HEK293T (cell line): ENCODE data around the gene WDR83.
A peak's percentile ranks its signal among the peaks of the same experiment; 100 is the strongest.

Experiments
- CTCF ChIA-PET: fragments of 350-600 bp; formaldehyde crosslinking; extraction: SDS; loops from one replicate; lab custom pipeline; 2021; ENCODE audit warnings: antibody characterized with exemption, inconsistent platforms; lab: Yijun Ruan, JAX
- POLR2A ChIA-PET: fragments of 350-600 bp; formaldehyde crosslinking; extraction: SDS; loops from one replicate; lab custom pipeline; 2020; ENCODE audit warnings: antibody characterized with exemption, inconsistent platforms; lab: Yijun Ruan, JAX
- DNase-seq: peaks from one replicate; pipeline ENCODE4 v3.0.0; 2012; ENCODE audit warnings: mixed read lengths; ENCODE audit errors: extremely low spot score
- ARNT ChIP-seq: fragments of 450-650 bp; IDR thresholded peaks from 2 replicates; pipeline ENCODE4 v1.6.1; 2017; ENCODE audit warnings: mild to moderate bottlenecking
- BHLHE40 ChIP-seq: fragments of 450-650 bp; IDR thresholded peaks from 2 replicates; pipeline ENCODE4 v1.6.1; 2016; ENCODE audit warnings: mild to moderate bottlenecking, moderate library complexity, borderline replicate concordance
- CTBP1 ChIP-seq: fragments of 450-650 bp; IDR thresholded peaks from 2 replicates; pipeline ENCODE4 v1.6.1; 2016; ENCODE audit warnings: borderline replicate concordance
- ELF4 ChIP-seq: fragments of 450-650 bp; IDR thresholded peaks from 2 replicates; pipeline ENCODE4 v1.6.1; 2017; ENCODE audit warnings: antibody characterized with exemption
- FOXA1 ChIP-seq: fragments of 450-650 bp; IDR thresholded peaks from 2 replicates; pipeline ENCODE4 v1.6.1; 2016; ENCODE audit warnings: mild to moderate bottlenecking
- FOXK2 ChIP-seq: fragments of 450-650 bp; IDR thresholded peaks from 2 replicates; pipeline ENCODE4 v1.6.1; 2016; ENCODE audit warnings: mild to moderate bottlenecking
- FOXM1 ChIP-seq: fragments of 450-650 bp; IDR thresholded peaks from 2 replicates; pipeline ENCODE4 v1.6.1; 2017; ENCODE audit warnings: mild to moderate bottlenecking, borderline replicate concordance
- HDGF ChIP-seq: fragments of 450-650 bp; IDR thresholded peaks from 2 replicates; pipeline ENCODE4 v1.6.1; 2017; ENCODE audit warnings: antibody characterized with exemption, borderline replicate concordance
- L3MBTL2 ChIP-seq: fragments of 450-650 bp; conservative IDR thresholded peaks from 2 replicates; pipeline ENCODE4 v1.6.1; 2016; ENCODE audit warnings: mild to moderate bottlenecking
- LEF1 ChIP-seq: fragments of 450-650 bp; IDR thresholded peaks from 2 replicates; pipeline ENCODE4 v1.6.1; 2017; ENCODE audit warnings: mild to moderate bottlenecking, borderline replicate concordance
- NFRKB ChIP-seq: fragments of 450-650 bp; IDR thresholded peaks from 2 replicates; pipeline ENCODE4 v1.6.1; 2016; ENCODE audit warnings: mild to moderate bottlenecking, moderate library complexity
- SP1 ChIP-seq: fragments of 450-650 bp; IDR thresholded peaks from 2 replicates; pipeline ENCODE4 v1.6.1; 2017
- SUZ12 ChIP-seq: fragments of 450-650 bp; IDR thresholded peaks from 2 replicates; pipeline ENCODE4 v1.6.1; 2016; ENCODE audit warnings: mild to moderate bottlenecking
- TARDBP ChIP-seq: fragments of 450-650 bp; IDR thresholded peaks from 2 replicates; pipeline ENCODE4 v1.6.1; 2016
- ZNF384 ChIP-seq: fragments of 450-650 bp; IDR thresholded peaks from 2 replicates; pipeline ENCODE4 v1.6.1; 2016
- TF ChIP-seq, protein P1 (sequence below): fragments of 450-650 bp; IDR thresholded peaks from 2 replicates; pipeline ENCODE4 v1.6.1; 2016

WDR83 gene

DNA sequence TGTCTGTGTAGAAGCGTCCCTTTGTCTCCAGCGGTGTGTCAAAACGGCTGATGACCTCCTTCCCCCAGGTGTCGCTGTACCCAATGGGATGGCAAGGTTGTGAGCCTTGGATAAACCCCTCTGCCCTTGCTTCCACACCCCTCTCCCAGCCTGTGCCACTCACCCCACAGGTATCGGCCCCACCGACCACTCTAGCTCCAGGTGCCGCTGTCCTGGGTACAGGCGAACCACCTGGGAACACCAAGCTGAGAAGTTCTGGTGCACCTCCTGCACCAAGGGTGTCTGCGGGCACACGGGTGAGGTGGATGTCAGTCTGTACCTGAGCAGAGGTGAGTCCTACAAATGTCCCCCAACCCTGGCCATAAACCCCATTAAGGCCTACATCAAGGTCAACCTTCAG, 16.7 kb upstream of the WDR83 start:
- ChIA-PET CTCF (no interaction called here), POLR2A (interaction anchor here (1.6 kb wide), 1 partner anchor 9 kb away, joined by 4 read pairs; no protein-coding TSS in a partner anchor)
- DNase-seq, result no peak
- no peak for TF ChIP-seq FOXK2
- TF ChIP-seq ELF4, result no peak
- TF ChIP-seq SP1, result no peak
- no peak for TF ChIP-seq FOXM1
- no peak for TF ChIP-seq L3MBTL2
- no peak for TF ChIP-seq ARNT

DNA sequence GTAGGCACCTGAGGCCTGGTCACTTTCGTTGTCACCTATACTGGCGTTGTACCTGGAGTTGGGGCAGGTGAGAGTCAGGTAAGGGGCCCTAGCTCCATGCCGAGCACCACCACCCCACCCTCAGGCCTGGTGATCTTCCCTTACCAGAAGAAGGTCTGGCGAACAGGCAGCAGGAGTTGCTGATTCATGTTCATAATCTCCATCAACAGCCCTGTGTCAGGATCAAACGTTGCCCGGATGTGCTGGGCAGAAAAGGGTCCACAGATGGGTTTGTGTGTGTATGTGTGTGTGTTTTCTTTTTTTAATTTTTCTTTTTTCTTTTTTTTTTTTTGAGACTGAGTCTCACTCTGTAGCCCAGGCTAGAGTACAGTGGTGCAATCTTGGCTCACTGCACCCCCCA, 14.4 kb upstream of the WDR83 start:
- ChIA-PET CTCF (no interaction called here), POLR2A (no interaction called here)
- DNase-seq, result no peak
- TF ChIP-seq LEF1 (no peak), HDGF (no peak), NFRKB (no peak), ELF4 (no peak), FOXA1 (no peak), ARNT (no peak), FOXM1 (no peak), BHLHE40 (no peak), CTBP1 (no peak), FOXK2 (no peak), SP1 (no peak), L3MBTL2 (no peak), SUZ12 (no peak), ZNF384 (no peak), TARDBP (no peak)
- TF ChIP-seq, protein P1, sequence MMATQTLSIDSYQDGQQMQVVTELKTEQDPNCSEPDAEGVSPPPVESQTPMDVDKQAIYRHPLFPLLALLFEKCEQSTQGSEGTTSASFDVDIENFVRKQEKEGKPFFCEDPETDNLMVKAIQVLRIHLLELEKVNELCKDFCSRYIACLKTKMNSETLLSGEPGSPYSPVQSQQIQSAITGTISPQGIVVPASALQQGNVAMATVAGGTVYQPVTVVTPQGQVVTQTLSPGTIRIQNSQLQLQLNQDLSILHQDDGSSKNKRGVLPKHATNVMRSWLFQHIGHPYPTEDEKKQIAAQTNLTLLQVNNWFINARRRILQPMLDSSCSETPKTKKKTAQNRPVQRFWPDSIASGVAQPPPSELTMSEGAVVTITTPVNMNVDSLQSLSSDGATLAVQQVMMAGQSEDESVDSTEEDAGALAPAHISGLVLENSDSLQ, result no peak

DNA sequence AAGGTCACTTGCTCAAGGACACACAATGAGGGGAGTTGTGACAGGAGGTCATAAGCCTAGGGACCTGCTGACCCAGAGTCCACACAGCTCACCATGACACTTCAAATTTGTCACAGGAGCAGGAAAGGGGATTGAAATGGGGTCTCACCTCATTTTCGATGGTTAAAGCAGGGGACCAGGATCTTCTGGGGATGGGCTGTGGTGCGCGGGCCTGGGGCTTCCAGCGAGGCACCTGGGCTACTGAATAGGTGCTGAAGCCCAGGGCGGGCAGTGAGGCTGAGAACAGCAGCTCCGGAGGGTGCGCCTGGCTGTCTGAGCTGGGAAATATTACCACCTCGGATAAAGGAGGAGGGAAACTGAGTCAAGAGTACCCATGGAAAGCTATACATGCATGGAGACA, 11.1 kb upstream of the WDR83 start:
- no peak for TF ChIP-seq ZNF384
- TF ChIP-seq, protein P1, result no peak
- POLR2A ChIA-PET, result interaction anchor here (1.2 kb wide), 1 partner anchor 11 kb away, joined by 4 read pairs; the partner anchor contains the start of genes MAN2B1 and WDR83
- CTCF ChIA-PET, result no interaction called here
- no peak for DNase-seq

DNA sequence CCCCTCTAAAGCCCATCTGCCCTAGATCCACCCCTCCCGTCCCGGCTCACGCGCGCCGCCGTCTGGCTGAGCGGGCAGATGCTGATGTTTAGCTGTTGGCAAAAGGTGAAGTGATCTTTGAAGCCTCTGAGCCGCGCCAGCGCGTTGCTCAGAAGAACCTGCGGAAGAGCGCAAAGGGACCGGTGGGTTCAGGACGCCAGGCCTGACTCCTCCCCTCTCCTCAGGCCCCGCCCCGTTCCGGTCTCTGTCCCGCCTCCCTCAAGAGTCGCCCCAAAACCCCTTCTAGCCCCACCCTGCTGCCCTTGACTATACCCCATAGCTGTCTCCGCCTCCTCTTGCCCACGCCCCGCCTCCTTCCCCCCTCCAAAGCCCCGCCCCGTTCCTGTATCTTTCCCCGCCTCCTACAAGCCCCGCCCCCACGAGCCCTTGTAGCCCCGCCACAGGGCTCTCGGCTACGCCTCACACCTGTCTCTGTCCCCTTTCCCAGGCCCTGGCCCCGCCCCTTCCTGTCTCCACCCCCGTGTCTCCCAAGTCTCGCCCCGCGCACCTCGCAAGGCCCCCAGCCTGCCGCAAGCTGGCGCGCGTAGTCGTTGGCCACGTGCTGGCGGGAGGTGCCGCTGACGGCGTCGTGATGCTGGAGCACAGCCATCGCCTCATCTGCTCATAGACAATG, 9.6 kb upstream of the WDR83 start:
- CTCF ChIA-PET, result no interaction called here
- POLR2A ChIA-PET, result no interaction called here
- peak; percentile 47 for DNase-seq
- TF ChIP-seq, protein P1, result no peak
- no peak for TF ChIP-seq SP1
- TF ChIP-seq TARDBP, result no peak
- TF ChIP-seq SUZ12, result no peak
- no peak for TF ChIP-seq HDGF
- TF ChIP-seq L3MBTL2, result no peak
- no peak for TF ChIP-seq BHLHE40
- TF ChIP-seq NFRKB, result no peak
- TF ChIP-seq ZNF384, result no peak
- TF ChIP-seq ARNT, result no peak
- no peak for TF ChIP-seq FOXK2

DNA sequence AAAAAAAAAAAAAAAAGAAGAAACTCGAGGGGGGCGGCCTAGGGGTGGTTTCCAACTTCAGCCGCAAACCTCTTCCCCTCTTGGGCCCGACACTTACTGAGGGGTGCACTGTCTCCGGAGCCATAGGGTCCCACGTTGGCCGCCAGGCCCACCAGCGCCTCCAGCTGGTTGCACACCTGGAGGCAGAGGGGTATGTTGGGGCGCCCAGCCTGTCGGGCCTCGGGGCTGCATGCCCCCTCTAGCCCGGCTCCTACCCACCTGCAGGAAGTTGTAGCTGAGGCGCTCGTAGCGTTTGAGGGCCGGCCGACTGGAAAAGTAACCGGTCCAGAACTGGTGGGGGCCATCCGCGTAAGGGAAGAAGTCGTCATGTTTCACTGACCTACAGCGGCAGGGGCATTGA, 8.6 kb upstream of the WDR83 start:
- DNase-seq, result no peak
- TF ChIP-seq L3MBTL2, result no peak
- no peak for TF ChIP-seq FOXA1
- TF ChIP-seq BHLHE40, result no peak
- no peak for TF ChIP-seq ELF4
- TF ChIP-seq NFRKB, result no peak
- TF ChIP-seq TARDBP, result no peak
- CTCF ChIA-PET, result no interaction called here
- POLR2A ChIA-PET, result no interaction called here

DNA sequence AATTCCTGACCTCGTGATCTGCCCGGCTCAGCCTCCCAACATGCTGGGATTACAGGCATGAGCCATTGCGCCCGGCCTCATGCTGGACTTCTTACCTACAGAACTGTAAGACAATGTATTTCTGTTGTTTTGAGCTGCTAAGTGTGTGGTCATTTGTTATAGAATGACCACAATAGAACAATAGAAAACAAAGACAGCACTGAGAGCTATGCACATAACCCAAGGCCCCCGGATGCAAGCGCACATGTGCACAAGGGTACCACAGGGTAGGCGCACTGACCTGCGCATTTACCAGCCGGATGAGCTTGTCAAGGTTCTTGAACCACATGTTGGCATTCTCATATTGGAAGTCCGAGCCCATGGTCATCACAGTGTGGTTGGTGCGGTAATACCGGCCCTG, 5.6 kb upstream of the WDR83 start:
- CTCF ChIA-PET, result no interaction called here
- no peak for TF ChIP-seq CTBP1
- TF ChIP-seq FOXK2, result no peak
- no peak for TF ChIP-seq L3MBTL2
- TF ChIP-seq SP1, result no peak
- TF ChIP-seq ZNF384, result no peak
- no peak for TF ChIP-seq SUZ12
- no peak for TF ChIP-seq FOXM1
- no peak for TF ChIP-seq ARNT
- TF ChIP-seq ELF4, result no peak
- no peak for TF ChIP-seq HDGF
- TF ChIP-seq FOXA1, result no peak
- TF ChIP-seq, protein P1, result no peak
- TF ChIP-seq LEF1, result no peak
- TF ChIP-seq TARDBP, result no peak
- no peak for TF ChIP-seq BHLHE40
- TF ChIP-seq NFRKB, result no peak
- no peak for DNase-seq
- POLR2A ChIA-PET, result no interaction called here
